Endothelial cell of umbilical vein (primary cell): ENCODE data around the gene PALM.
"Not testable (repeated sequence)": the region's sequence is repeated elsewhere in the genome, so short reads cannot be mapped to it uniquely, and the experiment has no call there.

Source experiments
- CTCF ChIP-seq, 2 donors: IDR thresholded peaks; 1 replicate in 1 of 2; 2 replicates in 1 of 2; pipeline ENCODE4 v1.5.1; 2011; ENCODE audit warnings: low read length in 2 of 2, mild to moderate bottlenecking in 2 of 2, moderate library complexity in 2 of 2, control low read depth in 1 of 2, inconsistent platforms in 1 of 2, low read depth in 1 of 2; ENCODE audit not compliant: insufficient read depth in 1 of 2; ENCODE audit errors: extremely low read depth in 1 of 2
- EZH2 ChIP-seq: IDR thresholded peaks from 2 replicates; pipeline ENCODE4 v1.6.1; 2012; ENCODE audit warnings: borderline replicate concordance, low read depth, mild to moderate bottlenecking, moderate library complexity, low read length, inconsistent platforms; ENCODE audit not compliant: severe bottlenecking
- MAX ChIP-seq: IDR thresholded peaks from 2 replicates; pipeline ENCODE4 v1.6.1; 2011; ENCODE audit not compliant: insufficient read depth, insufficient read length

GRCh38 chr19:702847-703246, 5.9 kb upstream of the PALM start:
- TF ChIP-seq CTCF (IDR thresholded peaks at IDR 0.05; ENCODE audit: extremely low read depth in 1 of 2, insufficient read depth in 1 of 2, low read depth in 1 of 2, low read length in 2 of 2); MAX; EZH2: not testable (repeated sequence)
